ENCODE data around the gene HDGFL3.

The HDGFL3 gene

DNA sequence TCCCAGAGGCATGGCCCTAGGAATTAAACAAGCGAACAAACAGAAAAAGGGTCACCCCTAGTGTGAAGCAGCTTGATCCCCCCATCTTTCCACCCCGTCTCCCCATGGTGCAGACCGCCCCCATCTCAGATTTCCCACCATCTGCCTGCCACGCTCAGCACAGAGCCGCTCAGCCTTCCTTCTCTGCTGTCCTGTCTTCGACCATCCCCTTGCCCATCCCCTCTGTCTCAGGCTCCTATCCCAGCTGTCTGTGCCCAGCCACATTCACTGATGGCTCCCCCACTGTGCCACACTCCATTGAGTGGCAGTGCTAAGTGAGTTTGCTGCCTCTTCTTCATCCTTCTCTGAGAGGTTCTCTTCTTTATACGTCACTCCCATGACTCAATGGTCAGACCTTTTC is 128.9 kb downstream of the HDGFL3 start:
- H3K4me3 ChIP-seq (ENCODE audit: low read depth, low read length): no peak overlapping the region
- no peak for DNase-seq (ENCODE audit: low read depth)
- in situ Hi-C loops (cut with HindIII; ENCODE audit: low sequenced_read_pairs): no loop called here
- no peak for TF ChIP-seq CTCF (IDR thresholded peaks at IDR 0.05; ENCODE audit: low read depth, low read length, missing control alignments)
